ENCODE results near the gene PANX2.

The PANX2 gene

GRCh38 chr22:50178871-50179869 lies 8.6 kb downstream of the PANX2 start:
- no peak for DNase-seq (ENCODE audit: low read depth)
- H3K4me3 ChIP-seq (replicated peaks; ENCODE audit: low read depth, low read length): no peak overlapping the region
- no peak for TF ChIP-seq CTCF (IDR thresholded peaks at IDR 0.05; ENCODE audit: low read length, missing control alignments)

- TF ChIP-seq CTCF (IDR thresholded peaks at IDR 0.05; ENCODE audit: low read length, missing control alignments): no peak
- H3K4me3 ChIP-seq (replicated peaks; ENCODE audit: low read depth, low read length): no peak overlapping the region
- DNase-seq (ENCODE audit: low read depth): no peak
Observed at GRCh38 chr22:50179937-50180726, 9.6 kb downstream of the PANX2 start.

- H3K4me3 ChIP-seq (replicated peaks; ENCODE audit: low read depth, low read length): no peak overlapping the region
- no peak for DNase-seq (ENCODE audit: low read depth)
- TF ChIP-seq CTCF (IDR thresholded peaks at IDR 0.05; ENCODE audit: low read length, missing control alignments): no peak
Observed at GRCh38 chr22:50180727-50181521, 10.4 kb downstream of the PANX2 start.

- no peak for TF ChIP-seq CTCF (IDR thresholded peaks at IDR 0.05; ENCODE audit: low read length, missing control alignments)
- no peak overlapping the region for H3K4me3 ChIP-seq (replicated peaks; ENCODE audit: low read depth, low read length)
- no peak for DNase-seq (ENCODE audit: low read depth)
Observed at GRCh38 chr22:50182176-50183081, 11.9 kb downstream of the PANX2 start.

- TF ChIP-seq CTCF (IDR thresholded peaks at IDR 0.05; ENCODE audit: low read length, missing control alignments): no peak
- no peak overlapping the region for H3K4me3 ChIP-seq (replicated peaks; ENCODE audit: low read depth, low read length)
- no peak for DNase-seq (ENCODE audit: low read depth)
Observed at GRCh38 chr22:50183141-50183971, 12.8 kb downstream of the PANX2 start.
